Measurements from ENCODE around the gene LAMC1.

LAMC1 gene

DNA sequence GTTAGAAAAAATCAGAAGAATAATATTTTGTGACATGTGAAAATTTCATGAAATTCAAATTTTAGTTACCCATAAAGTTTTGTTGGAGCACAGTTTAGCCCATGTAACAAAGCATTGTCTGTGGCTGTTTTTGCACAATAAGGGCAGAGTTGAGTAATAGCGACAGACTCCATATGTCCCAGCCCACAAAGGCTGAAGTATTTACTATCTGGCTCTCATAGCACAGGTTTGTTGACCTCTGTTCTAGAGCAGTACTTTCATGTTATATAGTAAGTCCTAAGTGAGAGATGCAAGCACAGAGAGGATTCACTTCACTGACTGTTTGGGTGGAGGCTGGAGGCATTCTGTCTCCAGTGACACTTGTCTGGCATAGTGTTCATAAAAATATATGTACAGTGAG lies 6.8 kb downstream of the LAMC1 start:
- Histone ChIP-seq H3K27me3 (ENCODE audit: control insufficient read depth, insufficient read depth, low read length) (no peaks in the 10 kb centered on the region), H3K36me3 (ENCODE audit: control insufficient read depth, insufficient read depth, low read length) (no peaks in the 10 kb centered on the region), H3K4me3 (ENCODE audit: low read depth, low read length) (no peak overlapping the region), H3K9ac (ENCODE audit: low read length) (peak overlapping the region; percentile 28), H3K4me1 (ENCODE audit: control insufficient read depth, insufficient read depth, low read length) (peaks cover 54% of the 10 kb centered on the region), H3K9me3 (ENCODE audit: control insufficient read depth, insufficient read depth, low read depth, low read length) (no peaks in the 10 kb centered on the region), H3K27ac (ENCODE audit: low read depth, low read length) (no peak overlapping the region)

- no peaks in the 10 kb centered on the region for H3K27me3 ChIP-seq (ENCODE audit: control insufficient read depth, insufficient read depth, low read length)
- H3K9me3 ChIP-seq (ENCODE audit: control insufficient read depth, insufficient read depth, low read depth, low read length): no peaks in the 10 kb centered on the region
- no peak overlapping the region for H3K27ac ChIP-seq (ENCODE audit: low read depth, low read length)
- no peak overlapping the region for H3K4me3 ChIP-seq (ENCODE audit: low read depth, low read length)
- H3K4me1 ChIP-seq (ENCODE audit: control insufficient read depth, insufficient read depth, low read length): peaks cover 37% of the 10 kb centered on the region
- H3K9ac ChIP-seq (ENCODE audit: low read length): no peak overlapping the region
- H3K36me3 ChIP-seq (ENCODE audit: control insufficient read depth, insufficient read depth, low read length): no peaks in the 10 kb centered on the region
These were observed 9.1 kb downstream of the LAMC1 start for GRCh38 chr1:183032122-183032921.

GRCh38 chr1:183033205-183033604 lies 10.0 kb downstream of the LAMC1 start:
- no peaks in the 10 kb centered on the region for H3K9me3 ChIP-seq (ENCODE audit: control insufficient read depth, insufficient read depth, low read depth, low read length)
- no peaks in the 10 kb centered on the region for H3K36me3 ChIP-seq (ENCODE audit: control insufficient read depth, insufficient read depth, low read length)
- H3K27me3 ChIP-seq (ENCODE audit: control insufficient read depth, insufficient read depth, low read length): no peaks in the 10 kb centered on the region
- H3K9ac ChIP-seq (ENCODE audit: low read length): no peak overlapping the region
- no peak overlapping the region for H3K27ac ChIP-seq (ENCODE audit: low read depth, low read length)
- peaks cover 35% of the 10 kb centered on the region for H3K4me1 ChIP-seq (ENCODE audit: control insufficient read depth, insufficient read depth, low read length)
- H3K4me3 ChIP-seq (ENCODE audit: low read depth, low read length): no peak overlapping the region

DNA sequence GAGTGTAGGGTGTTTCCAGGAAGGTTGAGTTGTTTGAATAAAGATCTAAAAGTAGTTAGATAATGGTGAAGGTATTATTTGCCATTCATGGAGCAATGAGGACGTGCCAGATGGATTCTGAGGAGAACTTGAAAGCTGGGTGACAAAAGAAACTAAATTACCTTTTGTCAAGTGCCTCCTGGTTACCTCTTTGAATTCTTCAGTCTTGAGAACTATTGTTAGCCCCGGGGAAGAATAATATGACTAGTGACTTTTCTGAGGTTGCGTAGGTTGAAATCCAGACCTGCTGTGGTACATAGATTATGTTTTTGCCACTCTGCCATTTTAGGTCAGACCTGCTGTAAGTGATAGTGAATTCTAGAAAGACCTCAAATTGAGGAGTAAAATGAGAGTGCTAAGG lies 11.5 kb downstream of the LAMC1 start:
- Histone ChIP-seq H3K9ac (ENCODE audit: low read length) (no peak overlapping the region), H3K27me3 (ENCODE audit: control insufficient read depth, insufficient read depth, low read length) (no peaks in the 10 kb centered on the region), H3K9me3 (ENCODE audit: control insufficient read depth, insufficient read depth, low read depth, low read length) (no peaks in the 10 kb centered on the region), H3K4me3 (ENCODE audit: low read depth, low read length) (no peak overlapping the region), H3K4me1 (ENCODE audit: control insufficient read depth, insufficient read depth, low read length) (peaks cover 36% of the 10 kb centered on the region), H3K27ac (ENCODE audit: low read depth, low read length) (no peak overlapping the region), H3K36me3 (ENCODE audit: control insufficient read depth, insufficient read depth, low read length) (no peaks in the 10 kb centered on the region)

DNA sequence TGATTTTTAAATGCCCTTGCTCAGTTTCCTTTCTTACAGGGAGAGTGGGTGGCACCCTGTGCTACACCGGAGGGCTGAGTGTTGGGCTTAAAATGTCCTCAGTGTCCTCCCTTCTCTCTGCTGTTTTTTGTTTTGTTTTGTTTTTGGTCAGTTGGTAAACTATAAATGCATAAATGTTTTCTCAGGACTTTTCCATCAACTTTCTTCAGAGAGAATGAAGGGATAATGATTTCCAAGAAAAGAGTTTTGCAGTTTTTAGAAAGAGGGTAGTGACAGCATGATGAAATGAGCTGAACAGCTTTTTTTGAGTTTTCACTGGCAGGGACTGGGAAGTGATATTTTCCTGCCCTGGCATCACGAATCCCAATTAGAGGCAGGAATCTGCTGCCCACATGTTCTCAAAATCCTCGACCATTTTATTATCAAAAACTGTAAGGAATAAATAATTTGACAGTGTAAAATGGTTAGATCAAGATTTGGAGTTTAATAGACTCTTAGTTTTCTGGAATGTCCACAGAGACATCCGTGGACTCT lies 15.2 kb downstream of the LAMC1 start:
- no peaks in the 10 kb centered on the region for H3K9me3 ChIP-seq (ENCODE audit: control insufficient read depth, insufficient read depth, low read depth, low read length)

GRCh38 chr1:183038913-183039312 lies 15.7 kb downstream of the LAMC1 start:
- H3K4me3 ChIP-seq (ENCODE audit: low read depth, low read length): no peak overlapping the region
- H3K27ac ChIP-seq (ENCODE audit: low read depth, low read length): no peak overlapping the region
- peaks cover 39% of the 10 kb centered on the region for H3K4me1 ChIP-seq (ENCODE audit: control insufficient read depth, insufficient read depth, low read length)
- no peaks in the 10 kb centered on the region for H3K9me3 ChIP-seq (ENCODE audit: control insufficient read depth, insufficient read depth, low read depth, low read length)
- no peaks in the 10 kb centered on the region for H3K36me3 ChIP-seq (ENCODE audit: control insufficient read depth, insufficient read depth, low read length)
- H3K9ac ChIP-seq (ENCODE audit: low read length): no peak overlapping the region
- H3K27me3 ChIP-seq (ENCODE audit: control insufficient read depth, insufficient read depth, low read length): no peaks in the 10 kb centered on the region

More for the DNA sequence above, 15.2 kb downstream of the LAMC1 start:
- Histone ChIP-seq H3K36me3 (ENCODE audit: control insufficient read depth, insufficient read depth, low read length) (no peaks in the 10 kb centered on the region), H3K9ac (ENCODE audit: low read length) (no peak overlapping the region), H3K4me3 (ENCODE audit: low read depth, low read length) (no peak overlapping the region), H3K4me1 (ENCODE audit: control insufficient read depth, insufficient read depth, low read length) (peaks cover 39% of the 10 kb centered on the region), H3K27ac (ENCODE audit: low read depth, low read length) (no peak overlapping the region), H3K27me3 (ENCODE audit: control insufficient read depth, insufficient read depth, low read length) (no peaks in the 10 kb centered on the region)

DNA sequence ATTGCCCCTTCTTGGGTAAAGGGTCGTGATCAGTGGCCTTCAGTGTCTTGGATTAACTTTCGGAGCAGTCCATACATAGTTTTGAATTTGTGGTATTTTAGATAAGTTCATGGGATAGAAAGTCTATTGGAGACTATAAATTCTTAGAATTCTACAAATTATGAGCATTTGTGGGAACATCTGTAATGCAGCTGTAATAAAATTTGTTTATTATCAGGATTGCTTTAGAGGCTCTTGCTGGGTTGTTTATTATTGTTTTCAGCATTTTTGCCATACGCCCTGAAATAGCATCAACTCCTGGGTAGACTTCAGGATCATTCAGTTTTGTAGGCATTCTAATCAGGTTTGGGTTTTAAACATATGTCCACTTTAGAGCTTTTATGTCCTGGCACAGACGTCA lies 16.1 kb downstream of the LAMC1 start:
- H3K9ac ChIP-seq (ENCODE audit: low read length): no peak overlapping the region

DNA sequence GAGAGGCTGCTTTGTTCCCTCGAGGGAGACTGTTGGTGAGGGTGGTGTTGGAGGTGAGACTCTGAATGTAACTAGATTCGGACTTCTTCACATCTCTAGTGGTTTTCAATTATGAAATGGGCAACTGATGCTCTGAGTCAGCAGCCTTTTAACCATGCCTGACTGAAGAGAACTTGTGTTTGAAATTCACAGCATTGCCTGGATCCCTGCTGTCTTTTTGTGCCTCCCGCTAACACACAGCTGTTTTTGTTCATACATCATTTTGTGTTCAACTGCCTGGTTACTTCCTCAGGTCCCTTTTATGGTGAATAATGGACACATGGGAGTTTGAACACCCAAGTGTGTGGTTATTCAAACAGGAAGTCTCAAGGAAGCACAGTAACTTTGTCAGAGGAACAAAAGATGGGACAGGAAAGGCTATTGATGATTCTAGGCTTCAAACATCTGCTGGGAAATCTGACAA lies 16.8 kb downstream of the LAMC1 start:
- no peaks in the 10 kb centered on the region for H3K36me3 ChIP-seq (ENCODE audit: control insufficient read depth, insufficient read depth, low read length)
- H3K4me1 ChIP-seq (ENCODE audit: control insufficient read depth, insufficient read depth, low read length): peaks cover 39% of the 10 kb centered on the region
- H3K9ac ChIP-seq (ENCODE audit: low read length): no peak overlapping the region
- H3K4me3 ChIP-seq (ENCODE audit: low read depth, low read length): no peak overlapping the region
- H3K9me3 ChIP-seq (ENCODE audit: control insufficient read depth, insufficient read depth, low read depth, low read length): no peaks in the 10 kb centered on the region
- peak overlapping the region; percentile 15; the same call in 1 of the 2 replicates for H3K27ac ChIP-seq (ENCODE audit: low read depth, low read length)
- H3K27me3 ChIP-seq (ENCODE audit: control insufficient read depth, insufficient read depth, low read length): no peaks in the 10 kb centered on the region

More for the DNA sequence above, 16.1 kb downstream of the LAMC1 start:
- Histone ChIP-seq H3K27ac (ENCODE audit: low read depth, low read length) (no peak overlapping the region), H3K4me3 (ENCODE audit: low read depth, low read length) (no peak overlapping the region), H3K4me1 (ENCODE audit: control insufficient read depth, insufficient read depth, low read length) (peaks cover 39% of the 10 kb centered on the region), H3K9me3 (ENCODE audit: control insufficient read depth, insufficient read depth, low read depth, low read length) (no peaks in the 10 kb centered on the region), H3K36me3 (ENCODE audit: control insufficient read depth, insufficient read depth, low read length) (no peaks in the 10 kb centered on the region), H3K27me3 (ENCODE audit: control insufficient read depth, insufficient read depth, low read length) (no peaks in the 10 kb centered on the region)

- Histone ChIP-seq H3K27ac (ENCODE audit: low read depth, low read length) (no peak overlapping the region), H3K4me3 (ENCODE audit: low read depth, low read length) (no peak overlapping the region), H3K9ac (ENCODE audit: low read length) (no peak overlapping the region)
These were observed 17.3 kb downstream of the LAMC1 start for GRCh38 chr1:183040547-183040971.

GRCh38 chr1:183043254-183043653 lies 20.0 kb downstream of the LAMC1 start:
- H3K4me1 ChIP-seq (ENCODE audit: control insufficient read depth, insufficient read depth, low read length): peaks cover 30% of the 10 kb centered on the region
- H3K9me3 ChIP-seq (ENCODE audit: control insufficient read depth, insufficient read depth, low read depth, low read length): no peaks in the 10 kb centered on the region
- no peaks in the 10 kb centered on the region for H3K27me3 ChIP-seq (ENCODE audit: control insufficient read depth, insufficient read depth, low read length)
- H3K4me3 ChIP-seq (ENCODE audit: low read depth, low read length): no peak overlapping the region
- no peaks in the 10 kb centered on the region for H3K36me3 ChIP-seq (ENCODE audit: control insufficient read depth, insufficient read depth, low read length)
- no peak overlapping the region for H3K9ac ChIP-seq (ENCODE audit: low read length)
- no peak overlapping the region for H3K27ac ChIP-seq (ENCODE audit: low read depth, low read length)

More at GRCh38 chr1:183040547-183040971, 17.3 kb downstream of the LAMC1 start:
- Histone ChIP-seq H3K9me3 (ENCODE audit: control insufficient read depth, insufficient read depth, low read depth, low read length) (no peaks in the 10 kb centered on the region), H3K27me3 (ENCODE audit: control insufficient read depth, insufficient read depth, low read length) (no peaks in the 10 kb centered on the region), H3K36me3 (ENCODE audit: control insufficient read depth, insufficient read depth, low read length) (no peaks in the 10 kb centered on the region), H3K4me1 (ENCODE audit: control insufficient read depth, insufficient read depth, low read length) (peaks cover 39% of the 10 kb centered on the region)
